Psoas muscle (tissue), 8 donors: ENCODE measurements around the gene RPS15A. TPM values are rescaled to one million over a fixed set of nuclear protein-coding genes. Genes with fewer than 3 reads are reported as not detected.

Experiments used
- ATAC-seq, 4 donors: fragments of 200-7000 bp; cut with Tn5 transposase; one replicate each; pipeline ENCODE4 v1.9.1; 2020; ENCODE audit warnings: moderate library complexity in 3 of 4, mild to moderate bottlenecking in 2 of 4
- DNase-seq, 2 donors: peaks; one replicate each; pipeline ENCODE4 v3.0.0-alpha.2; 2020
- H3K27ac ChIP-seq: fragments of 200-600 bp; one replicate; pipeline ENCODE4 v1.8.0; 2022
- H3K27me3 ChIP-seq, 3 donors: fragments of 200-600 bp in 1 of 3; one replicate each; pipeline versions ENCODE4 v1.6.1 to v1.8.0; 2013 to 2022; ENCODE audit warnings: low read length in 2 of 3, mild to moderate bottlenecking in 2 of 3, moderate library complexity in 1 of 3; ENCODE audit not compliant: insufficient read depth in 3 of 3
- H3K36me3 ChIP-seq, 2 donors: fragments of 200-600 bp in 1 of 2; one replicate each; pipeline versions ENCODE4 v1.6.1 to v1.8.0; 2013 to 2022; ENCODE audit warnings: low read depth in 1 of 2, mild to moderate bottlenecking in 1 of 2, moderate library complexity in 1 of 2; ENCODE audit not compliant: insufficient read depth in 1 of 2
- H3K4me1 ChIP-seq: fragments of 200-600 bp; one replicate; pipeline ENCODE4 v1.8.0; 2022
- H3K4me3 ChIP-seq: fragments of 200-600 bp; one replicate; pipeline ENCODE4 v1.8.0; 2022; ENCODE audit warnings: mild to moderate bottlenecking
- H3K9me3 ChIP-seq: fragments of 200-600 bp; one replicate; pipeline ENCODE4 v1.8.0; 2022
- CTCF ChIP-seq: fragments of 200-600 bp; IDR thresholded peaks from one replicate; pipeline ENCODE4 v1.8.0; 2022; ENCODE audit warnings: antibody characterized with exemption
- WGBS, 3 donors: extraction: QIAGEN DNeasy Blood & Tissue Kit; methylation state at CpG; one replicate each; pipeline versions ENCODE4 v1.1.6 to v1.1.7; 2013; 5-methylcytosine and 5-hydroxymethylcytosine counted together
- intact Hi-C, 2 donors: fragments of 100-400 bp; cut with DNase I; formaldehyde crosslinking; loops; one replicate each; pipeline versions ENCODE4 v1.11.0 to v1.14.2; 2022
- polyA plus RNA-seq, 3 donors: library from polyadenylated mRNA; stranded (reverse); fragments of 200-250 nt; gene quantifications; one replicate each; pipeline ENCODE4 v1.2.3, GENCODE V29; 2013
- total RNA-seq, 4 donors: library from RNA; stranded (reverse); fragmentation: NEBNext Ultra II Directional in 2 of 4; extraction: Animal tissue kit (Norgen Biotek cat#: 25700) in 2 of 4; gene quantifications; one replicate each; pipeline versions ENCODE4 v1.2.1 to v1.2.4, GENCODE V29; 2021 to 2023
- donor health status: healthy with polysubstance abuse.
- donor health status: DM: no; HTN: no; CAD: no; lungs with moderate emphysema.
- donor health status: Bipolar disorder and iron deficiency.
- donor health status: healthy.
- donor health status: DM: yes; HTN: yes; CAD: no.
- donor health status: DM: no; HTN: no; CAD: no.
- donor health status: DM: no; HTN: no; CAD: no.
- donor health status: DM: yes; HTN: yes; CAD: no.

Gene RPS15A
- total and polyA plus RNA-seq, 7 donors: 822 to 3,567 (median 1,272) TPM

GRCh38 chr16:18833707-18834505, 43.8 kb upstream of the RPS15A start:
- no peak for ATAC-seq
- Histone ChIP-seq H3K9me3 (no peaks in the 10 kb centered on the region), H3K4me3 (no peak overlapping the region), H3K27ac (no peak overlapping the region), H3K36me3 (peaks cover 24 to 100% of the 10 kb centered on the region in 2 donors), H3K27me3 (no peaks in the 10 kb centered on the region), H3K4me1 (no peaks in the 10 kb centered on the region)
- no peak for DNase-seq
- TF ChIP-seq CTCF: no peak
- WGBS, 3 donors: 80 to 86% (median 82%) methylated on average over 9 of the region's 9 CpGs
- intact Hi-C loops: loop anchor here in 1 of 2 donors (1.0 kb wide), 1 partner anchor 18 kb away; no protein-coding TSS in a partner anchor

GRCh38 chr16:18832613-18833012, 42.5 kb upstream of the RPS15A start:
- peaks cover 29 to 100% of the 10 kb centered on the region in 2 donors for H3K36me3 ChIP-seq
- 89 to 95% (median 94%) methylated on average over 8 of the region's 8 CpGs for WGBS, 3 donors
- no peak overlapping the region for H3K27ac ChIP-seq
- intact Hi-C loops: loop anchor here in 1 of 2 donors (1.0 kb wide), 1 partner anchor 16 kb away; no protein-coding TSS in a partner anchor
- ATAC-seq (no peak), DNase-seq (no peak)
- H3K4me1 ChIP-seq: no peaks in the 10 kb centered on the region
- no peaks in the 10 kb centered on the region for H3K9me3 ChIP-seq
- no peak overlapping the region for H3K4me3 ChIP-seq
- H3K27me3 ChIP-seq: no peaks in the 10 kb centered on the region
- TF ChIP-seq CTCF: no peak

- Histone ChIP-seq H3K27ac (no peak overlapping the region), H3K27me3 (no peaks in the 10 kb centered on the region), H3K4me3 (no peak overlapping the region), H3K9me3 (no peaks in the 10 kb centered on the region), H3K4me1 (no peaks in the 10 kb centered on the region), H3K36me3 (peaks cover 24 to 100% of the 10 kb centered on the region in 2 donors)
- no peak for TF ChIP-seq CTCF
- ATAC-seq (no peak), DNase-seq (no peak)
- intact Hi-C loops: no loop called here
- 74 to 83% (median 82%) methylated on average over 2 of the region's 2 CpGs for WGBS, 3 donors
These were observed 41.9 kb upstream of the RPS15A start for GRCh38 chr16:18832006-18832405.

- no peak for TF ChIP-seq CTCF
- 97 to 99% (median 98%) methylated on average over 6 of the region's 6 CpGs for WGBS, 3 donors
- intact Hi-C loops: no loop called here
- H3K36me3 ChIP-seq: peaks cover 18 to 75% of the 10 kb centered on the region in 2 donors
- H3K27ac ChIP-seq: no peak overlapping the region
- no peaks in the 10 kb centered on the region for H3K4me1 ChIP-seq
- no peak overlapping the region for H3K4me3 ChIP-seq
- no peaks in the 10 kb centered on the region for H3K9me3 ChIP-seq
- DNase-seq (no peak), ATAC-seq (peak in 2 of 4 donors; percentile 27 to 41)
- no peaks in the 10 kb centered on the region for H3K27me3 ChIP-seq
These were observed 39.1 kb upstream of the RPS15A start for GRCh38 chr16:18829251-18829650.
